Upper lobe of left lung (tissue), 4 donors: ENCODE data around the gene NHP2.

Experiments used
- POLR2AphosphoS5 ChIP-seq, 2 donors: sonication (generic); formaldehyde crosslinking; IDR thresholded peaks; one replicate each; pipeline ENCODE4 v1.5.1; 2017; ENCODE audit warnings: antibody characterized with exemption in 2 of 2
- TF ChIP-seq, protein P1 (sequence below), 6 experiments: fragments of 450-650 bp in 4 of 6; fragments of 200-600 bp in 2 of 6; sonication (generic) in 2 of 6; IDR thresholded peaks; one replicate each; pipeline ENCODE4 v1.5.1; 2016 to 2019; ENCODE audit warnings: antibody characterized with exemption in 6 of 6

GRCh38 chr5:178145965-178146820, 7.5 kb downstream of the NHP2 start:
- TF ChIP-seq, protein P1, sequence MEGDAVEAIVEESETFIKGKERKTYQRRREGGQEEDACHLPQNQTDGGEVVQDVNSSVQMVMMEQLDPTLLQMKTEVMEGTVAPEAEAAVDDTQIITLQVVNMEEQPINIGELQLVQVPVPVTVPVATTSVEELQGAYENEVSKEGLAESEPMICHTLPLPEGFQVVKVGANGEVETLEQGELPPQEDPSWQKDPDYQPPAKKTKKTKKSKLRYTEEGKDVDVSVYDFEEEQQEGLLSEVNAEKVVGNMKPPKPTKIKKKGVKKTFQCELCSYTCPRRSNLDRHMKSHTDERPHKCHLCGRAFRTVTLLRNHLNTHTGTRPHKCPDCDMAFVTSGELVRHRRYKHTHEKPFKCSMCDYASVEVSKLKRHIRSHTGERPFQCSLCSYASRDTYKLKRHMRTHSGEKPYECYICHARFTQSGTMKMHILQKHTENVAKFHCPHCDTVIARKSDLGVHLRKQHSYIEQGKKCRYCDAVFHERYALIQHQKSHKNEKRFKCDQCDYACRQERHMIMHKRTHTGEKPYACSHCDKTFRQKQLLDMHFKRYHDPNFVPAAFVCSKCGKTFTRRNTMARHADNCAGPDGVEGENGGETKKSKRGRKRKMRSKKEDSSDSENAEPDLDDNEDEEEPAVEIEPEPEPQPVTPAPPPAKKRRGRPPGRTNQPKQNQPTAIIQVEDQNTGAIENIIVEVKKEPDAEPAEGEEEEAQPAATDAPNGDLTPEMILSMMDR (IDR thresholded peaks at IDR 0.05): peak; percentile 50 to 78 (median 66)
- no peak for TF ChIP-seq POLR2AphosphoS5 (IDR thresholded peaks at IDR 0.05)
